H1 (cell line): ENCODE data around the gene HDAC10. TPM values are rescaled to one million over a fixed set of nuclear protein-coding genes. Genes with fewer than 3 reads are reported as not detected.
"Not testable (repeated sequence)": the region's sequence is repeated elsewhere in the genome, so short reads cannot be mapped to it uniquely, and the experiment has no call there.

Experiments
- CTCF ChIA-PET: fragments of 300-600 bp; sonication (Branson Sonifier 250); formaldehyde crosslinking; loops from one replicate; lab custom pipeline; 2021; ENCODE audit not compliant: partially characterized antibody; lab: Charles Lee
- POLR2A ChIA-PET: fragments of 300-600 bp; sonication (Branson Sonifier 250); formaldehyde crosslinking; loops from one replicate; lab custom pipeline; 2021; ENCODE audit warnings: inconsistent platforms; ENCODE audit not compliant: partially characterized antibody; lab: Charles Lee
- DNase-seq, 2 experiments: peaks; one replicate each; pipeline versions ENCODE4 v3.0.0 to v3.0.0-alpha.2; 2010 to 2022; ENCODE audit warnings: low spot score in 2 of 2, low read depth in 1 of 2, mixed read lengths in 1 of 2
- FAIRE-seq: peaks from 2 replicates; lab custom pipeline; 2011; peaks lifted over from hg19 to GRCh38; lab: Jason Lieb, UNC
- H2AFZ ChIP-seq: 2 replicates; pipeline ENCODE4 v1.8.1; 2012; ENCODE audit warnings: low read length, inconsistent platforms
- H2AK5ac ChIP-seq: 2 replicates; pipeline ENCODE4 v1.6.1; 2013; ENCODE audit warnings: low read depth, low read length
- H2BK120ac ChIP-seq: replicated peaks from 2 replicates; pipeline ENCODE3; 2013; ENCODE audit warnings: low read depth, low read length, inconsistent platforms
- H2BK12ac ChIP-seq: 2 replicates; pipeline ENCODE4 v1.6.1; 2013; ENCODE audit warnings: low read depth, low read length
- H2BK15ac ChIP-seq: 2 replicates; pipeline ENCODE4 v1.6.1; 2013; ENCODE audit warnings: low read length
- H2BK20ac ChIP-seq: 2 replicates; pipeline ENCODE4 v1.6.1; 2013; ENCODE audit warnings: low read length
- H2BK5ac ChIP-seq: 2 replicates; pipeline ENCODE4 v1.6.1; 2013; ENCODE audit warnings: low read depth, low read length
- H3K14ac ChIP-seq: 2 replicates; pipeline ENCODE4 v1.6.1; 2013; ENCODE audit warnings: inconsistent platforms; ENCODE audit not compliant: insufficient read length
- H3K18ac ChIP-seq: 2 replicates; pipeline ENCODE4 v1.6.1; 2013; ENCODE audit warnings: low read length; ENCODE audit errors: extremely low read depth
- H3K23ac ChIP-seq: 2 replicates; pipeline ENCODE4 v1.6.1; 2013; ENCODE audit warnings: inconsistent platforms; ENCODE audit not compliant: insufficient read length
- H3K23me2 ChIP-seq: 2 replicates; pipeline ENCODE4 v1.6.1; 2013; ENCODE audit warnings: low read depth, low read length
- H3K27ac ChIP-seq: 2 replicates; pipeline ENCODE4 v1.6.1; 2011; ENCODE audit warnings: low read depth, low read length, inconsistent platforms
- H3K27me3 ChIP-seq, 4 experiments: replicated peaks in 1 of 4; 1 replicate in 1 of 4; 2 replicates in 3 of 4; pipeline versions ENCODE4 v1.6.1 to v1.8.1; 2011 to 2013; ENCODE audit warnings: low read length in 3 of 4, mild to moderate bottlenecking in 3 of 4, inconsistent platforms in 2 of 4, mixed read lengths in 2 of 4, moderate library complexity in 1 of 4; ENCODE audit not compliant: control insufficient read depth in 3 of 4, insufficient read depth in 3 of 4; ENCODE audit errors: extremely low read depth in 1 of 4
- H3K36me3 ChIP-seq, 4 experiments: 2 replicates each; pipeline versions ENCODE4 v1.6.1 to v1.8.1; 2011 to 2013; ENCODE audit warnings: mild to moderate bottlenecking in 4 of 4, low read length in 3 of 4, moderate library complexity in 2 of 4, control low read depth in 1 of 4, inconsistent platforms in 1 of 4; ENCODE audit not compliant: insufficient read depth in 4 of 4, control insufficient read depth in 2 of 4
- H3K4ac ChIP-seq: replicated peaks from 2 replicates; pipeline ENCODE3; 2013; ENCODE audit warnings: low read length, low read depth, mixed read lengths, inconsistent platforms; ENCODE audit not compliant: insufficient read length
- H3K4me1 ChIP-seq, 4 experiments: replicated peaks in 1 of 4; 1 replicate in 1 of 4; 2 replicates in 3 of 4; pipeline versions ENCODE4 v1.6.1 to v1.8.1; 2011 to 2013; ENCODE audit warnings: low read length in 3 of 4, inconsistent platforms in 2 of 4, mixed read lengths in 1 of 4; ENCODE audit not compliant: insufficient read depth in 4 of 4, control insufficient read depth in 3 of 4
- H3K4me2 ChIP-seq, 2 experiments: 2 replicates each; pipeline versions ENCODE4 v1.6.1 to v1.8.1; 2011 to 2013; ENCODE audit warnings: low read depth in 2 of 2, low read length in 2 of 2, control low read depth in 1 of 2, inconsistent platforms in 1 of 2, mild to moderate bottlenecking in 1 of 2; ENCODE audit not compliant: insufficient read depth in 1 of 2
- H3K4me3 ChIP-seq, 4 experiments: fragments of 200-600, 300-600 bp in 1 of 4; sonication (generic), shearing (Covaris generic), sonication (Bioruptor Twin) in 1 of 4; 2 replicates each; pipeline versions ENCODE4 v1.5.1 to v1.8.1; 2011 to 2016; ENCODE audit warnings: low read length in 4 of 4, low read depth in 3 of 4, control low read depth in 2 of 4, inconsistent platforms in 2 of 4, mild to moderate bottlenecking in 2 of 4, mixed read lengths in 1 of 4, moderate library complexity in 1 of 4; ENCODE audit not compliant: insufficient read depth in 2 of 4; ENCODE audit errors: extremely low read depth in 1 of 4
- H3K56ac ChIP-seq: replicated peaks from 2 replicates; pipeline ENCODE3; 2013; ENCODE audit warnings: low read depth, mild to moderate bottlenecking, mixed read lengths, low read length, inconsistent platforms; ENCODE audit not compliant: insufficient read length
- H3K79me1 ChIP-seq: 2 replicates; pipeline ENCODE4 v1.6.1; 2013; ENCODE audit warnings: low read depth, low read length, control low read depth
- H3K79me2 ChIP-seq, 2 experiments: 2 replicates each; pipeline versions ENCODE4 v1.6.1 to v1.8.1; 2012 to 2013; ENCODE audit warnings: low read length in 2 of 2, mild to moderate bottlenecking in 2 of 2, inconsistent platforms in 1 of 2; ENCODE audit not compliant: insufficient read depth in 2 of 2, control insufficient read depth in 1 of 2
- H3K9ac ChIP-seq, 4 experiments: replicated peaks in 1 of 4; 1 replicate in 1 of 4; 2 replicates in 3 of 4; pipeline versions ENCODE4 v1.6.1 to v1.8.1; 2011 to 2013; ENCODE audit warnings: low read depth in 3 of 4, low read length in 3 of 4, control low read depth in 2 of 4, mild to moderate bottlenecking in 2 of 4, moderate library complexity in 2 of 4, inconsistent platforms in 1 of 4; ENCODE audit errors: extremely low read depth in 1 of 4
- H3K9me3 ChIP-seq, 2 experiments: 2 replicates each; pipeline versions ENCODE4 v1.6.1 to v1.8.1; 2012 to 2013; ENCODE audit warnings: mild to moderate bottlenecking in 2 of 2, moderate library complexity in 2 of 2, control low read depth in 1 of 2, inconsistent platforms in 1 of 2, low read depth in 1 of 2, low read length in 1 of 2, mixed read lengths in 1 of 2; ENCODE audit not compliant: insufficient read depth in 2 of 2
- H4K20me1 ChIP-seq, 2 experiments: replicated peaks in 1 of 2; 2 replicates each; pipeline versions ENCODE3 to v1.8.1; 2011 to 2013; ENCODE audit warnings: inconsistent platforms in 2 of 2, low read length in 2 of 2, mild to moderate bottlenecking in 1 of 2; ENCODE audit not compliant: insufficient read depth in 2 of 2, control insufficient read depth in 1 of 2
- H4K5ac ChIP-seq: 2 replicates; pipeline ENCODE4 v1.6.1; 2013; ENCODE audit warnings: low read length, low read depth, mixed read lengths, inconsistent platforms; ENCODE audit not compliant: insufficient read length
- H4K8ac ChIP-seq: 2 replicates; pipeline ENCODE4 v1.8.0; 2013; ENCODE audit warnings: mild to moderate bottlenecking, moderate library complexity, low read length, inconsistent platforms; ENCODE audit not compliant: insufficient read depth; ENCODE audit errors: extremely low read depth
- H4K91ac ChIP-seq: replicated peaks from 2 replicates; pipeline ENCODE3; 2013; ENCODE audit warnings: low read length, mixed read lengths, inconsistent platforms; ENCODE audit not compliant: insufficient read length
- BCL11A ChIP-seq, 2 experiments: IDR thresholded peaks; one replicate each; pipeline ENCODE4 v1.6.1; 2011; ENCODE audit warnings: low read depth in 2 of 2, low read length in 2 of 2, mild to moderate bottlenecking in 2 of 2
- CTCF ChIP-seq, 3 experiments: IDR thresholded peaks; 1 replicate in 2 of 3; 2 replicates in 1 of 3; pipeline versions ENCODE4 v1.5.1 to v1.6.1; 2011; ENCODE audit warnings: low read length in 3 of 3, mild to moderate bottlenecking in 3 of 3, inconsistent platforms in 2 of 3, low read depth in 1 of 3, moderate library complexity in 1 of 3; ENCODE audit not compliant: insufficient read depth in 1 of 3; ENCODE audit errors: control extremely low read depth in 1 of 3
- NRF1 ChIP-seq: IDR thresholded peaks from 2 replicates; pipeline ENCODE4 v1.6.1; 2011; ENCODE audit warnings: mild to moderate bottlenecking, low read depth, low read length, improper control_type of control experiment
- RBBP5 ChIP-seq: IDR thresholded peaks from 2 replicates; pipeline ENCODE4 v1.7.1; 2012; ENCODE audit warnings: low read depth, mild to moderate bottlenecking, inconsistent platforms, low read length, moderate library complexity, borderline replicate concordance
- SAP30 ChIP-seq: fragments of 300-600 bp; sonication (generic); IDR thresholded peaks from 2 replicates; pipeline ENCODE4 v1.7.1; 2012; ENCODE audit warnings: low read length, moderate library complexity, mild to moderate bottlenecking, inconsistent platforms; ENCODE audit not compliant: insufficient read depth, insufficient replicate concordance
- WGBS, 2 experiments: shearing (Covaris generic) in 1 of 2; methylation state at CpG; one replicate each; pipeline versions ENCODE4 v1.1.6 to v1.1.7; 2013 to 2015; ENCODE audit warnings: low lambda C conversion rate in 2 of 2, mixed read lengths in 2 of 2, inconsistent platforms in 1 of 2, low coverage in 1 of 2, missing lambda C conversion rate in 1 of 2; ENCODE audit not compliant: insufficient replicate concordance in 2 of 2, insufficient coverage in 1 of 2, insufficient read length in 1 of 2; ENCODE audit errors: extremely low coverage in 1 of 2, missing lambda C conversion rate in 1 of 2; 5-methylcytosine and 5-hydroxymethylcytosine counted together
- polyA plus RNA-seq, 7 experiments: library from polyadenylated mRNA; depleted of rRNA in 3 of 7; stranded (reverse) in 5 of 7; unstranded in 2 of 7; fragments of >200 nt in 5 of 7; fragments of 200-250 nt in 2 of 7; gene quantifications; 1 replicate in 5 of 7; 2 replicates in 1 of 7; 4 replicates in 1 of 7; pipeline versions ENCODE4 v1.2.1 to v1.2.3, GENCODE V29; 2011 to 2013; ENCODE audit warnings: missing spikeins in 2 of 7, mixed read lengths in 2 of 7
- total RNA-seq: library from RNA; stranded (reverse); fragmentation: NEBNext Ultra II Directional; extraction: Animal tissue kit (Norgen Biotek cat#: 25700); gene quantifications from 2 replicates; pipeline ENCODE4 v1.2.1, GENCODE V29; 2021

The HDAC10 gene
- total and polyA plus RNA-seq, 2 of the 8 experiments (the other 6 are each of a cell fraction or from before 2014, with no cell fraction given), result 11.2 to 26.4 TPM

DNA sequence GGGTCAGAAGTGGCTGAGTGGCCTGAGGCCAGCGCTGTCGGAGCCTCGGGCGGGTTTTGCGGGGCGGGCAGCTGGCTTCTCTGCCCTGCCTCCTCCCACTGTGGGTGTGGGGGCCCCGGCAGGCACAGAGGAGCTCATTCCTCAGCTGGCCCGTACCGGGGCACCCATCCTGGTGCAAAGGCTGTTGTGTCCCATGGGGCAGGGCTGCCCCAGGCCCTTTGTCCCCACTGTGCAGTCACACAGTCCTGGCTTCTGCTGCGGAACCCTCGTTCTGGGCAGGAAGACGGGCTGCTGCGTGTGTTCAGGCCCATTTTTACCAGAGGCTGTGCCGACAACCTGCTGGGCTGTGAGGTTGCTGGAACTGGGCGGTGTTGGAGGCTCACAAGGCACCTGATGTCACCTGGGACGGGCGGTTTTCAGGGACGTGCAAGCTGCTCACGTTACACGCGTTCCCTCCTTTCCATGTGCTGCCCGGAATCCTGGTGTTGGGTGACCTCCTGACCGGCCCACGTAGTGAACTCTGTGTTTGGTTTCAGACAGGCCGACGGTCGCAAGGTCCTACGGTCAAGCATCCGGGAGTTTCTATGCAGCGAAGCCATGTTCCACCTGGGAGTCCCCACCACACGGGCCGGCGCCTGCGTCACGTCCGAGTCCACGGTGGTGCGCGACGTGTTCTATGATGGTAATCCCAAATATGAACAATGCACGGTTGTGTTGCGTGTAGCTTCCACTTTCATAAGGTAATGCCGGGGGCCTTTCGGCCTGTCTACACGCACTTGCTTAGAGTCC, 45.1 kb downstream of the HDAC10 start (continued):
- TF ChIP-seq CTCF (IDR thresholded peaks at IDR 0.05; ENCODE audit: control extremely low read depth in 1 of 3, insufficient read depth in 1 of 3, low read depth in 1 of 3, low read length in 3 of 3), result no peak
- no peak for TF ChIP-seq BCL11A (IDR thresholded peaks at IDR 0.05; ENCODE audit: low read depth in 2 of 2, low read length in 2 of 2)
- no peak for TF ChIP-seq SAP30
- TF ChIP-seq RBBP5, result no peak
- no peak for TF ChIP-seq NRF1

- not testable (repeated sequence) for H3K23ac ChIP-seq, H3K79me1 ChIP-seq, H3K27ac ChIP-seq, H2AFZ ChIP-seq, H3K4ac ChIP-seq, H2BK12ac ChIP-seq, H3K4me1 ChIP-seq, H3K27me3 ChIP-seq, FAIRE-seq, H3K14ac ChIP-seq, H2BK5ac ChIP-seq, H2AK5ac ChIP-seq, H3K18ac ChIP-seq, H3K56ac ChIP-seq, H4K8ac ChIP-seq, H2BK15ac ChIP-seq, H3K4me2 ChIP-seq, H4K5ac ChIP-seq, H2BK20ac ChIP-seq, H3K9me3 ChIP-seq, H3K4me3 ChIP-seq, DNase-seq, H4K91ac ChIP-seq, H2BK120ac ChIP-seq
- ChIA-PET POLR2A (interaction anchor here (1.9 to 3.0 kb wide), 2 partner anchors 14 to 15 kb away, joined by 9 read pairs; no protein-coding TSS in a partner anchor), CTCF (interaction anchor here (0.6 to 7.0 kb wide), 2 partner anchors 28 to 55 kb away, joined by 3 to 83 read pairs; no protein-coding TSS in a partner anchor)
- Histone ChIP-seq H4K20me1 (peaks cover 4 to 28% of the 10 kb centered on the region in 2 experiments), H3K79me2 (peaks cover 0 to 13% of the 10 kb centered on the region in 2 experiments; a peak in 1 of 4 replicates), H3K36me3 (peaks cover 0 to 12% (median 2%) of the 10 kb centered on the region in 4 experiments; a peak in 5 of 8 replicates), H3K9ac (peak overlapping the region in 1 of 4 experiments; percentile 17; a peak in 1 of 7 replicates), H3K23me2 (peaks cover 11% of the 10 kb centered on the region; the same call in 1 of the 2 replicates)
- 92% methylated on average over 9 of the region's 9 CpGs; no CpG with 5 or more reads in 1 of the 2 experiments for WGBS, 2 experiments
Measured at GRCh38 chr22:50204998-50205397, 46.1 kb downstream of the HDAC10 start.
